H9 (cell line): ENCODE measurements around the gene CAMTA1. TPM values are rescaled to one million over a fixed set of nuclear protein-coding genes. Genes with fewer than 3 reads are reported as not detected.

ENCODE experiments used
- DNase-seq: peaks from one replicate; pipeline ENCODE4 v3.0.0-alpha.2; 2017
- H2AFZ ChIP-seq: one replicate; pipeline ENCODE4 v1.6.1; 2013; ENCODE audit warnings: mild to moderate bottlenecking, low read length, control low read depth, moderate library complexity
- H2AK5ac ChIP-seq: 2 replicates; pipeline ENCODE4 v1.6.1; 2013; ENCODE audit warnings: low read length, control low read depth, mixed read lengths; ENCODE audit not compliant: insufficient read length
- H2BK120ac ChIP-seq: one replicate; pipeline ENCODE4 v1.6.1; 2013; ENCODE audit warnings: low read depth, mild to moderate bottlenecking, low read length, control low read depth, inconsistent platforms; ENCODE audit not compliant: poor library complexity, severe bottlenecking
- H2BK12ac ChIP-seq: 2 replicates; pipeline ENCODE4 v1.6.1; 2013; ENCODE audit warnings: low read length, control low read depth, mixed read lengths, low read depth; ENCODE audit not compliant: insufficient read length
- H2BK15ac ChIP-seq: 2 replicates; pipeline ENCODE4 v1.6.1; 2013; ENCODE audit warnings: low read depth, low read length, control low read depth
- H2BK20ac ChIP-seq: one replicate; pipeline ENCODE4 v1.6.1; 2013; ENCODE audit warnings: low read depth, mild to moderate bottlenecking, low read length, control low read depth, inconsistent platforms; ENCODE audit not compliant: poor library complexity, severe bottlenecking
- H2BK5ac ChIP-seq: 2 replicates; pipeline ENCODE4 v1.6.1; 2013; ENCODE audit warnings: low read length, control low read depth, mixed read lengths; ENCODE audit not compliant: insufficient read length
- H3K14ac ChIP-seq: 2 replicates; pipeline ENCODE4 v1.6.1; 2013; ENCODE audit warnings: low read length, control low read depth; ENCODE audit not compliant: insufficient read depth
- H3K18ac ChIP-seq: 2 replicates; pipeline ENCODE4 v1.6.1; 2013; ENCODE audit warnings: low read depth, mild to moderate bottlenecking, mixed read lengths, low read length, control low read depth; ENCODE audit not compliant: insufficient read length
- H3K23ac ChIP-seq: 2 replicates; pipeline ENCODE4 v1.6.1; 2013; ENCODE audit warnings: low read length, control low read depth, mixed read lengths, low read depth; ENCODE audit not compliant: insufficient read length
- H3K23me2 ChIP-seq: 2 replicates; pipeline ENCODE4 v1.6.1; 2013; ENCODE audit warnings: low read depth, mild to moderate bottlenecking, mixed read lengths, low read length, control low read depth; ENCODE audit not compliant: insufficient read length, poor library complexity, severe bottlenecking
- H3K27ac ChIP-seq: 2 replicates; pipeline ENCODE4 v1.5.1; 2013; ENCODE audit warnings: low read length, control low read depth, mixed read lengths, low read depth; ENCODE audit not compliant: insufficient read length
- H3K27me3 ChIP-seq: 2 replicates; pipeline ENCODE4 v1.6.1; 2013; ENCODE audit warnings: low read length, control low read depth, inconsistent platforms; ENCODE audit not compliant: insufficient read depth
- H3K4ac ChIP-seq: 2 replicates; pipeline ENCODE4 v1.6.1; 2013; ENCODE audit warnings: low read depth, mild to moderate bottlenecking, control low read depth, inconsistent platforms, low read length, moderate library complexity
- H3K4me1 ChIP-seq: 2 replicates; pipeline ENCODE4 v1.6.1; 2013; ENCODE audit warnings: low read length, control low read depth, inconsistent platforms; ENCODE audit not compliant: insufficient read depth
- H3K4me2 ChIP-seq: 2 replicates; pipeline ENCODE4 v1.6.1; 2013; ENCODE audit warnings: low read length, control low read depth, mixed read lengths; ENCODE audit not compliant: insufficient read length, insufficient read depth
- H3K56ac ChIP-seq: 2 replicates; pipeline ENCODE4 v1.6.1; 2013; ENCODE audit warnings: low read depth, mild to moderate bottlenecking, mixed read lengths, low read length, control low read depth; ENCODE audit not compliant: insufficient read length
- H3K79me1 ChIP-seq: 2 replicates; pipeline ENCODE4 v1.6.1; 2013; ENCODE audit warnings: low read depth, mild to moderate bottlenecking, moderate library complexity, low read length, control low read depth, inconsistent platforms; ENCODE audit not compliant: insufficient read depth, poor library complexity, severe bottlenecking
- H3K79me2 ChIP-seq: 2 replicates; pipeline ENCODE4 v1.6.1; 2013; ENCODE audit warnings: low read length, control low read depth, inconsistent platforms; ENCODE audit not compliant: insufficient read depth
- H3K9ac ChIP-seq: 2 replicates; pipeline ENCODE4 v1.6.1; 2013; ENCODE audit warnings: low read length, control low read depth, mixed read lengths; ENCODE audit not compliant: insufficient read length; ENCODE audit errors: extremely low read depth
- H3K9me3 ChIP-seq: one replicate; pipeline ENCODE4 v1.6.1; 2013; ENCODE audit warnings: low read depth, low read length, inconsistent platforms; ENCODE audit not compliant: control insufficient read depth
- H3T11ph ChIP-seq: one replicate; pipeline ENCODE4 v1.6.1; 2013; ENCODE audit warnings: mild to moderate bottlenecking, low read length, control low read depth, inconsistent platforms
- H4K20me1 ChIP-seq: one replicate; pipeline ENCODE4 v1.6.1; 2013; ENCODE audit not compliant: control insufficient read depth, insufficient read length, insufficient read depth
- H4K5ac ChIP-seq: 2 replicates; pipeline ENCODE4 v1.6.1; 2013; ENCODE audit warnings: low read depth, mild to moderate bottlenecking, mixed read lengths, low read length, control low read depth; ENCODE audit not compliant: insufficient read length
- H4K8ac ChIP-seq: replicated peaks from 2 replicates; pipeline ENCODE4 v1.6.1; 2013; ENCODE audit warnings: low read length, control low read depth, mixed read lengths, low read depth; ENCODE audit not compliant: insufficient read length
- H4K91ac ChIP-seq: 2 replicates; pipeline ENCODE4 v1.6.1; 2013; ENCODE audit warnings: low read depth, mild to moderate bottlenecking, moderate library complexity, mixed read lengths, low read length, control low read depth; ENCODE audit not compliant: insufficient read length
- H3K27ac Mint-ChIP-seq, 3 experiments: 2 replicates in 2 of 3; 3 replicates in 1 of 3; pipeline ENCODE4 v1.8.0; 2020 to 2021; ENCODE audit warnings: mixed read lengths in 3 of 3, mild to moderate bottlenecking in 1 of 3, moderate library complexity in 1 of 3
- H3K27me3 Mint-ChIP-seq: 2 replicates; pipeline ENCODE4 v1.8.0; 2021; ENCODE audit warnings: low read depth, mild to moderate bottlenecking, moderate library complexity, mixed read lengths
- H3K36me3 Mint-ChIP-seq, 3 experiments: 2 replicates in 2 of 3; 3 replicates in 1 of 3; pipeline ENCODE4 v1.8.0; 2020 to 2021; ENCODE audit warnings: low read depth in 3 of 3, mixed read lengths in 3 of 3; ENCODE audit not compliant: insufficient read depth in 1 of 3
- H3K4me1 Mint-ChIP-seq, 2 experiments: 2 replicates each; pipeline ENCODE4 v1.8.0; 2020; ENCODE audit warnings: mixed read lengths in 2 of 2
- H3K4me3 Mint-ChIP-seq, 2 experiments: 2 replicates in 1 of 2; 3 replicates in 1 of 2; pipeline ENCODE4 v1.8.0; 2020 to 2021; ENCODE audit warnings: mild to moderate bottlenecking in 2 of 2, mixed read lengths in 2 of 2, moderate library complexity in 1 of 2
- H3K9me3 Mint-ChIP-seq, 2 experiments: 2 replicates in 1 of 2; 3 replicates in 1 of 2; pipeline ENCODE4 v1.8.0; 2020; ENCODE audit warnings: mild to moderate bottlenecking in 2 of 2, mixed read lengths in 2 of 2, moderate library complexity in 1 of 2
- CTCF ChIP-seq: fragments of 200-600 bp; sonication (generic); conservative IDR thresholded peaks from 3 replicates; pipeline ENCODE4 v1.8.0; 2021; ENCODE audit warnings: antibody characterized with exemption, mild to moderate bottlenecking
- WGBS: extraction: QIAGEN DNeasy Blood & Tissue Kit; methylation state at CpG from one replicate; pipeline ENCODE4 v1.1.7; 2013; ENCODE audit warnings: missing lambda C conversion rate, low lambda C conversion rate, mixed read lengths; ENCODE audit not compliant: insufficient read length; ENCODE audit errors: extremely low coverage; 5-methylcytosine and 5-hydroxymethylcytosine counted together
- total RNA-seq: library from RNA; stranded (reverse); gene quantifications from 2 replicates; pipeline ENCODE4 v1.2.1, GENCODE V29; 2021

The CAMTA1 gene
- total RNA-seq, 1 experiment from 2014 or later = 115 TPM

DNA sequence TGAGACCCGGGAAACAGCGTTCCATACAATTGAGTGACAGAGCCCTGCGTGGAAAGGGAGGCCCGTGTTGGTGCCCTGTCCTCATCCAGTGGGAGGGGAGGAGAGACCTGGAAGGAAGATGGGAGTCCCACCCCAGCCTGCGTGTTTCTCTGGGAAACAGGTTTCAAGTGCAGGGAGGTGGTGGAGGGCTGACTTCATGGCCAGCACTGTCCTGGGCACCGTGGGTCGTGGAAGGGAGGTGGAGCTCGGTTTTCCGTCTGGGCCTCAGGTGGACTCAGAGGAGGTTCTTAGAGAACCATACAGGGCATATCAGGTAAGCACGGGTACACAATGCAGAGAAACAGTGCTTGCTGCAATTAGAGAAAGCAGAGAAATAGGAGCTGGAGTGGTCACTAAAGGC, 222.6 kb downstream of the CAMTA1 start:
- Histone ChIP-seq H3K4me2 (no peak overlapping the region), H3K9ac (no peak overlapping the region), H3K56ac (no peak overlapping the region), H2BK120ac (no peak overlapping the region), H3K14ac (no peak overlapping the region), H3K27me3 (no peaks in the 10 kb centered on the region), H4K20me1 (no peaks in the 10 kb centered on the region), H2BK15ac (no peak overlapping the region), H4K8ac (no peak overlapping the region), H3K79me1 (no peaks in the 10 kb centered on the region), H3K79me2 (no peaks in the 10 kb centered on the region), H3K9me3 (no peaks in the 10 kb centered on the region), H4K5ac (no peak overlapping the region), H2BK20ac (no peak overlapping the region), H2AFZ (no peak overlapping the region), H2BK5ac (no peak overlapping the region), H3T11ph (no peak overlapping the region), H3K23ac (no peak overlapping the region), H3K4me1 (no peaks in the 10 kb centered on the region), H2AK5ac (no peak overlapping the region), H3K27ac (no peak overlapping the region), H4K91ac (no peak overlapping the region), H3K18ac (no peak overlapping the region), H3K4ac (no peak overlapping the region; the same call in 1 of the 2 replicates), H3K23me2 (no peaks in the 10 kb centered on the region), H2BK12ac (no peak overlapping the region)
- no peak overlapping the region; a peak in 1 of 7 replicates for H3K27ac Mint-ChIP-seq
- TF ChIP-seq CTCF = no peak
- peak; percentile 17 for DNase-seq
- WGBS = no CpG with 5 or more reads among the region's 10 CpGs
- H3K4me3 Mint-ChIP-seq = no peak overlapping the region
- no peaks in the 10 kb centered on the region for H3K4me1 Mint-ChIP-seq
- no peaks in the 10 kb centered on the region for H3K9me3 Mint-ChIP-seq
- H3K27me3 Mint-ChIP-seq = peaks cover 4% of the 10 kb centered on the region; the same call in 1 of the 2 replicates
- H3K36me3 Mint-ChIP-seq = no peaks in the 10 kb centered on the region
